Peyer's patch (tissue), 4 donors: ENCODE measurements around the gene APOA1. TPM values are rescaled to one million over a fixed set of nuclear protein-coding genes. Genes with fewer than 3 reads are reported as not detected.
A peak's percentile ranks its signal among the peaks of the same experiment; 100 is the strongest.

Source experiments
- DNase-seq, 3 donors: peaks; one replicate each; pipeline ENCODE4 v3.0.0-alpha.2; 2017 to 2019
- H3K27ac ChIP-seq, 4 donors: fragments of 200-600 bp; sonication (generic); one replicate each; pipeline ENCODE4 v1.5.1; 2016 to 2019
- H3K27me3 ChIP-seq, 2 donors: fragments of 200-600 bp; sonication (generic); one replicate each; pipeline ENCODE4 v1.5.1; 2019
- H3K36me3 ChIP-seq, 3 donors: fragments of 200-600 bp; sonication (generic); one replicate each; pipeline ENCODE4 v1.5.1; 2016 to 2019
- H3K4me1 ChIP-seq, 4 donors: fragments of 200-600 bp; sonication (generic); one replicate each; pipeline ENCODE4 v1.5.1; 2016 to 2019
- H3K4me3 ChIP-seq, 4 donors: fragments of 200-600 bp; sonication (generic); 1 replicate in 3 of 4; 2 replicates in 1 of 4; pipeline ENCODE4 v1.5.1; 2016 to 2019; ENCODE audit warnings: mild to moderate bottlenecking in 1 of 4
- H3K9me3 ChIP-seq, 4 donors: fragments of 200-600 bp; sonication (generic); one replicate each; pipeline ENCODE4 v1.5.1; 2016 to 2019; ENCODE audit warnings: mild to moderate bottlenecking in 1 of 4
- POLR2A ChIP-seq, 2 donors: fragments of 450-650 bp; IDR thresholded peaks; one replicate each; pipeline ENCODE4 v1.5.1; 2017; ENCODE audit warnings: antibody characterized with exemption in 2 of 2, mild to moderate bottlenecking in 2 of 2, moderate library complexity in 2 of 2
- total RNA-seq, 4 donors: library from RNA; depleted of rRNA; stranded (reverse); fragments of >200 nt; gene quantifications; one replicate each; pipeline ENCODE4 v1.1.0, GENCODE V29; 2016
- TF ChIP-seq, protein P1 (sequence below), 6 experiments: fragments of 450-650 bp in 4 of 6; fragments of 200-600 bp in 2 of 6; sonication (generic) in 1 of 6; IDR thresholded peaks; one replicate each; pipeline ENCODE4 v1.5.1; 2017 to 2019; ENCODE audit warnings: antibody characterized with exemption in 6 of 6, mild to moderate bottlenecking in 3 of 6, moderate library complexity in 1 of 6

APOA1 gene
- total RNA-seq, 4 donors from 2014 or later = 42.9 to 6,445 (median 3,046) TPM

DNA sequence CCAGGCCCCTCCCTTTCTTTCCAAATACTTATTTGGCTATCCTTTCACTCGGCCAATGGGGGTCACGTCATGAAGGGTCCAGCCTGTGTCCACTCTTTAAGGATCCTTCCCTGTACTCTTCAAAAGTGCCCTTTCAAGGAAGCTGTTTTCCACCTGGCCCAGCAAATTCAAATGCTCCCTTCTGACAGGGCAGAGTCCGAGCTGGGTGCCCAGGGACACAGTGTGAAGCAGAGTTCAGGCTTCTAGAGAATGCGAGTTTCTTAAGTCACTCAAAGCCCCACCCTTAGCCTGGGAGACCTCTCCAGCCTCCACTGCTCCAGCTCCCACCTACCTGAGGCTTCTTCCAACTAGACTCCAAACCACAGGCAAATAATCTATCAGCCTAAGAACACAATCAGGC is 5.5 kb upstream of the APOA1 start:
- Histone ChIP-seq H3K4me3 (no peak overlapping the region), H3K27ac (peak overlapping the region in 3 of 4 donors; percentile 51 to 82 (median 74)), H3K36me3 (peaks cover 0 to 42% (median 0%) of the 10 kb centered on the region in 3 donors), H3K27me3 (no peaks in the 10 kb centered on the region), H3K4me1 (no peaks in the 10 kb centered on the region), H3K9me3 (no peaks in the 10 kb centered on the region)
- peak in 2 of 3 donors; percentile 72 to 83 for DNase-seq
- peak in 1 of 2 donors; percentile 12 for TF ChIP-seq POLR2A (IDR thresholded peaks at IDR 0.05)
- TF ChIP-seq, protein P1, sequence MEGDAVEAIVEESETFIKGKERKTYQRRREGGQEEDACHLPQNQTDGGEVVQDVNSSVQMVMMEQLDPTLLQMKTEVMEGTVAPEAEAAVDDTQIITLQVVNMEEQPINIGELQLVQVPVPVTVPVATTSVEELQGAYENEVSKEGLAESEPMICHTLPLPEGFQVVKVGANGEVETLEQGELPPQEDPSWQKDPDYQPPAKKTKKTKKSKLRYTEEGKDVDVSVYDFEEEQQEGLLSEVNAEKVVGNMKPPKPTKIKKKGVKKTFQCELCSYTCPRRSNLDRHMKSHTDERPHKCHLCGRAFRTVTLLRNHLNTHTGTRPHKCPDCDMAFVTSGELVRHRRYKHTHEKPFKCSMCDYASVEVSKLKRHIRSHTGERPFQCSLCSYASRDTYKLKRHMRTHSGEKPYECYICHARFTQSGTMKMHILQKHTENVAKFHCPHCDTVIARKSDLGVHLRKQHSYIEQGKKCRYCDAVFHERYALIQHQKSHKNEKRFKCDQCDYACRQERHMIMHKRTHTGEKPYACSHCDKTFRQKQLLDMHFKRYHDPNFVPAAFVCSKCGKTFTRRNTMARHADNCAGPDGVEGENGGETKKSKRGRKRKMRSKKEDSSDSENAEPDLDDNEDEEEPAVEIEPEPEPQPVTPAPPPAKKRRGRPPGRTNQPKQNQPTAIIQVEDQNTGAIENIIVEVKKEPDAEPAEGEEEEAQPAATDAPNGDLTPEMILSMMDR (IDR thresholded peaks at IDR 0.05) = no peak

DNA sequence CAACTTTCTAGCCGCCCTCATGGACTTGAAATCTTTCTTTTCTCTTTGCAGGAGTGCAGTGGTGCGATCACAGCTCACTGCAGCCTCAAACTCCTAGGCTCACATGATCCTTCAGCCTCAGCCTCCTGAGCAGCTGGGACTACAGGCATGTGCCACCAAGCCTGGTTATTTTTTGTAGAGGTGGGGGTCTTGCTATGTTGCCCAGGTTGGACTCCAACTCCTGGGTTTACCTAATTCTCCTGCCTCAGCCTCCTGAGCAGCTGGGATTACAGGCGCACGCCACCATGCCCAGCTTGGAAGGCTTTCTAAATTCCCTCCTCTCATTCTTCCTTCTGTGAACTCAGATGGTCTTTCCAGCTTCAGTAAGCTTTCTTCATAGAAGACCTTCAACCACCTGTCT is 4.7 kb upstream of the APOA1 start:
- Histone ChIP-seq H3K27me3 (no peaks in the 10 kb centered on the region), H3K27ac (peak overlapping the region in 1 of 4 donors; percentile 74), H3K4me1 (no peaks in the 10 kb centered on the region), H3K36me3 (peaks cover 0 to 35% (median 0%) of the 10 kb centered on the region in 3 donors), H3K4me3 (no peak overlapping the region), H3K9me3 (no peaks in the 10 kb centered on the region)
- no peak for DNase-seq
- TF ChIP-seq, protein P1 (IDR thresholded peaks at IDR 0.05) = no peak
- TF ChIP-seq POLR2A (IDR thresholded peaks at IDR 0.05) = no peak

DNA sequence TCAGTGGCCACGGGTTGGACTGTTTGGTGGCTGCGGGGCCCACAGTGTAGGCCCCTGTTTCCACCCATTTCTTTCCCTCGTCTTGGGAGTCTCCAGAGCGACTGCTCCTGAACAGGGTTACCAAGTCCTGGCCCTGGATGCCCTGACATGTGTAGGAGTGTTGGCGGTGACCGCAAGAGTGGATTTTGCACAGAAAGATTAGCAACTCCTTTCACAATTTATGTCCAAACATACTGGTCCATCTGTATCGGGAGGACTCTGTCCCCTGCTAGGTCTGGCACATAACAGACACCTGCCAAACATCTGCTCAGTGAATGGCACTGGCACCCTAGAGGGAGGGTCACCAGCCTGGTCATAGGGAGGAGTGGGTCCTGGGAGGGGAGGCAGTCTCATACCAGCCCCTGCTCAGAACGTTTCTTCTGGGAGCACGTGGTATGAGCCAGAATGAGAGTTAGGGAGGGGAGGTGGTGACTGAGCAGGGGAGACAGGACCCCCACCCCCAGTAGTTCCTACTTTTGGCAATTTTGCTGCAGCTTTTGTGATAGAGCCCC is 3.4 kb upstream of the APOA1 start:
- no peak overlapping the region for H3K27ac ChIP-seq
- TF ChIP-seq, protein P1 (IDR thresholded peaks at IDR 0.05) = no peak
- TF ChIP-seq POLR2A (IDR thresholded peaks at IDR 0.05) = no peak
- no peak for DNase-seq

DNA sequence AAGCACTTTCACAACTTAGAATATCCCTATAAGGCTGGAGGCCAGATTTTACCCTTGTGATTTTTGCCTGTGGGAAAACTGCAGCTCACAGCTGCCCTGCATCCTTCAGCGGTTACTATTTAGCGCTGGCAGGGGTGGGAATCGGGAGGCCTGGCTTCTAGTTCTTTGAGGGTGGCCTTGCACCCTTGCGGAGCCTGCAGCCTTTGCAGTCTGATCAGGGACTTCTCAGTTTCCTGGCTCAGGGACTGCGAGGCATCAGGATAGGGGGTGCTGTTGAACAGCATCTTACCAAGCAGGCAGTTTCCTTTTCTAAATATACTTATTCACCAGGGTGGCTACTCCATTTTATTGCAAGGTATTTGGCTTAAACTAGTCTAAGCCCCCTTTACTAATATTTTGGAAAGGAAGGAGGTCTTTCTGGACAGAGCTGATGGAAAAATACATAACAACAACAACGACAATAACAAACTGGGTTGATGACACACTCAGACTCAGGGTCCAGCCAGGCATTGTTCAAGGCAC is 2.9 kb upstream of the APOA1 start:
- Histone ChIP-seq H3K36me3 (peaks cover 0 to 16% (median 0%) of the 10 kb centered on the region in 3 donors), H3K27ac (no peak overlapping the region), H3K4me3 (no peak overlapping the region), H3K4me1 (peaks cover 0 to 16% (median 5%) of the 10 kb centered on the region in 4 donors), H3K9me3 (no peaks in the 10 kb centered on the region), H3K27me3 (no peaks in the 10 kb centered on the region)
- no peak for DNase-seq
- TF ChIP-seq, protein P1 (IDR thresholded peaks at IDR 0.05) = no peak
- no peak for TF ChIP-seq POLR2A (IDR thresholded peaks at IDR 0.05)

More for the DNA sequence above, 3.4 kb upstream of the APOA1 start:
- Histone ChIP-seq H3K4me1 (peaks cover 0 to 11% (median 2%) of the 10 kb centered on the region in 4 donors), H3K36me3 (peaks cover 0 to 22% (median 0%) of the 10 kb centered on the region in 3 donors), H3K4me3 (no peak overlapping the region), H3K27me3 (no peaks in the 10 kb centered on the region), H3K9me3 (no peaks in the 10 kb centered on the region)

DNA sequence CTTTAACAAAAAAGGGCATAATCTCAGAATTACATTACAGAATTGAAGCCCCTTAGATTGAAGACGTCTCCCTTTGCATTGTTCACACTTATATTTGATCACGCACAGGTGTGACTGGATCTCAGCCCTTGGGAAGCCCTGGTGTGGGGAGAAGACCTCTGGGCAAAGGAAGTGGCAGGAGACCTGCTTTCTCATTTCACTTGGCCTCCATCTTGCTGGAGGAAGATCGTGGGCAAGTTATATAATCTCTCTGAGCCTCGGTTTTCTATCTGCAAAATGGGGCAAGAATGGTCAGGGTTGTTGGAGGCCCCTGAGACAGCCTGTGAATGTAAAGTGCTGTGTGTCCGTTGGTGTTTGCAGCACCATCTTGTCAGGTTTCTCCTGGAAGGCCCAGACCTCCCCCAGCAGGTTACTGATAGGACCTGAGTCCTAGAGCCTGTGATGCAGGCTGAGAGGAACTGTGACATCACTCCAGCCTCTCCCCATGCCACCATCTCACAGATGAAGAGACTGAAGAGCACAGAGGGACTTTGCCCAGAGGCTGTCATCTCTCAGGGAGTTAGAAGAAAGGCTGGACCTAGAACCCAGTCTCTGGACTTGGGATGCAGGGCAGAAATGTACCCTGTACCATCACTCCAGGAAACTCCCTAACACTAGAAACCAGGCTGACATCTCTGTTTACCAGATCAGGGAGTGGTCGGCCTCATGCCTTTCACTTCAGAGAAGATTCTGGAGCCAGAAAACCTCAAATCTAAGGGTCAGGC is 1.1 kb upstream of the APOA1 start:
- Histone ChIP-seq H3K27ac (peak overlapping the region in 2 of 4 donors; percentile 76 to 82), H3K4me1 (peaks cover 0 to 21% (median 6%) of the 10 kb centered on the region in 4 donors), H3K36me3 (peaks cover 0 to 1% (median 0%) of the 10 kb centered on the region in 3 donors), H3K9me3 (no peaks in the 10 kb centered on the region), H3K27me3 (no peaks in the 10 kb centered on the region), H3K4me3 (no peak overlapping the region)
- peak in 1 of 2 donors; percentile 45 for TF ChIP-seq POLR2A (IDR thresholded peaks at IDR 0.05)
- TF ChIP-seq, protein P1 (IDR thresholded peaks at IDR 0.05) = no peak
- DNase-seq = peak in 2 of 3 donors; percentile 61 to 83
